Stimulated activated CD8-positive, alpha-beta memory T cell treated with anti-CD3 and anti-CD28 coated beads, Interleukin-2, amount 100 ng/mL, for 1 hour (primary cell): ENCODE measurements around the gene CLCN2.
"Not testable (repeated sequence)": the region's sequence is repeated elsewhere in the genome, so short reads cannot be mapped to it uniquely, and the experiment has no call there.

ENCODE experiments used
- DNase-seq, 2 donors: peaks; one replicate each; pipeline ENCODE4 v3.0.0-alpha.2; 2020; ENCODE audit warnings: low read depth in 2 of 2

Gene CLCN2

GRCh38 chr3:184345317-184346144 is 15.9 kb downstream of the CLCN2 start:
- DNase-seq, result no peak

GRCh38 chr3:184344579-184345316 is 16.7 kb downstream of the CLCN2 start:
- DNase-seq, result no peak

- no peak for DNase-seq
These were observed 18.1 kb downstream of the CLCN2 start for GRCh38 chr3:184343200-184343876.

GRCh38 chr3:184341925-184342324 is 19.5 kb downstream of the CLCN2 start:
- DNase-seq, result no peak

- DNase-seq, result not testable (repeated sequence)
These were observed 21.8 kb downstream of the CLCN2 start for GRCh38 chr3:184339451-184340135.

GRCh38 chr3:184339001-184339400 is 22.4 kb downstream of the CLCN2 start:
- no peak for DNase-seq

GRCh38 chr3:184338511-184338945 is 22.9 kb downstream of the CLCN2 start:
- no peak for DNase-seq

- DNase-seq, result no peak
These were observed 23.4 kb downstream of the CLCN2 start for GRCh38 chr3:184337981-184338380.

- no peak for DNase-seq
These were observed 24.0 kb downstream of the CLCN2 start, which contains the start of gene FAM131A for GRCh38 chr3:184337399-184337714. Gene FAM131A (plus strand): TSS chr3:184337600. CDS start chr3:184337631, 31 bp downstream.

GRCh38 chr3:184336547-184337398 is 24.6 kb downstream of the CLCN2 start:
- DNase-seq, result no peak

GRCh38 chr3:184335661-184336546 is 25.5 kb downstream of the CLCN2 start:
- peak; percentile 74 to 80 for DNase-seq

- no peak for DNase-seq
These were observed 26.1 kb downstream of the CLCN2 start for GRCh38 chr3:184335291-184335660.

- DNase-seq, result peak in 1 of 2 donors; percentile 11
These were observed 26.8 kb downstream of the CLCN2 start for GRCh38 chr3:184334470-184335158.

- DNase-seq, result no peak
These were observed 27.7 kb downstream of the CLCN2 start for GRCh38 chr3:184333700-184334099.

GRCh38 chr3:184333190-184333589 is 28.2 kb downstream of the CLCN2 start:
- no peak for DNase-seq

- no peak for DNase-seq
These were observed 28.9 kb downstream of the CLCN2 start for GRCh38 chr3:184332370-184333090.

- DNase-seq, result no peak
These were observed 32.9 kb downstream of the CLCN2 start for GRCh38 chr3:184328516-184328915.

GRCh38 chr3:184327171-184327570 is 34.2 kb downstream of the CLCN2 start:
- no peak for DNase-seq
